Germinal center (tissue), 1 donor: ENCODE measurements around the gene TNFRSF1A.

ENCODE experiments used
- DNase-seq: peaks from one replicate; pipeline ENCODE4 v3.0.0; 2012; ENCODE audit warnings: mixed read lengths, low spot score

The TNFRSF1A gene

DNA sequence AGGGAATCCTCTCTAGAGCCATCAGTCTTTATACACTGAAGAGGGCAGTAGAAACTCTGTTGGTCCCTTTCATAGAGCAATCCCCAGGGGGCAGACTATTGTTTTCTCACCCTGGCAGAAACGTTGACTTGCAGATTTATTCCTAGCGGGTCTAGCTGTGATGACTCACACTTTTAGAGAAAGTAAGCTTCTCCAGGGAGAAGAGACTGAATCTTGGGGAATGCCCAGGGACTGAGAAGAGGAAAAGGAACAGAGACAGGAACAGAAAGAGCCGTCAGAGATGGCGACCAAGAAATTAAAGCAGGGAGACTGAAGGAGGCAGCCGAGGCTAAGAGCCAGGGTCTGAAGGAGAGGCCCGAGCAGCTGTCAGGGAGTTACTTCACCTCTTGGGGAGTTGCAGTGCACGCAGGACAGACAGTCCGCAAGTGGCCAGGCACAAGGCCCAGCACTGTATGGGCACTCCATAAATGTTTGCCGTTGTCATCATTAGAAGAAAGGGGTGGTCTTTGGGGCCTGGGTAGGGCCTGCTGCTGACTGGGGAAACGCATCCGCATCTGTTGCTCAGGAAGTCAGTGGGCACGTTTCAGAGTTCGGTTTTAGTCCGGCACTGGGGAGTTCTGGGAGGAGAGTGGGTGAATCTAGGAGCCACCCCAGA is 18.4 kb downstream of the TNFRSF1A start:
- peak; percentile 41 for DNase-seq

DNA sequence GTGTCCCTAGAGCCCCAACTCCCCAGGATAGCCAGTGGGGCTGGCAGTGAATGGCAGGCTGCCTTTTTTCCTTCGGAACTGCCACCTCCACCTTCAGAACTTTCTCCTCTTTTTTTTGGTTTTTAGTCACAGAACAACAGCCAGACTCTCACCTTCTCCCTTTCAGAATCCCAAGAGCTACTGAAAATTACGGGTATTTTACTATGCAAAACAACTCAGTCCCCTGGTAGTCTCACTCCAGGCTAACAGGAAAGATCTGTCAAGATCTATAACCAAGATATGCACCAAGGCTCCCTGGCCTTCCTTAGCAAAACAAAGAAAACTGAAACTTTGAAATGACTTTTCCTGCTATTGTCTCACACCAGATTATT is 18.9 kb downstream of the TNFRSF1A start:
- no peak for DNase-seq

DNA sequence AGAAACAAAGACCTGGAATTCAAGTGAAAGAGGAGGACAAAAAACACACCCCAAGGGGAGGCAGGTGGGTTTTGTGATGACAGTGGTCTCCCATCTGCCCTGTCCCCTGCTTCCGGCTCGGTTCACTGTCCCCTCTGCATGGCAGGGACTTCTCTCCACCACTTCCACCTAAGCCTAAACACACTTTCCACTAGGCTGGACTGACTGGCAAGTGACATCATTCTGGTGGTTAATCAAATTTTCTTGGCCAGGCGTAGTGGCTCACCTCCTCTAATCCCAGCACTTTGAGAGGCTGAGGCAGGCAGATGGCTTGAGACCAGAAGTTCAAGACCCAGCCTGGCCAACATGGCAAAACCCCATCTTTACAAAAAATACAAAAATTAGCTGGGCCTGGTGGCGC is 19.5 kb downstream of the TNFRSF1A start:
- no peak for DNase-seq

DNA sequence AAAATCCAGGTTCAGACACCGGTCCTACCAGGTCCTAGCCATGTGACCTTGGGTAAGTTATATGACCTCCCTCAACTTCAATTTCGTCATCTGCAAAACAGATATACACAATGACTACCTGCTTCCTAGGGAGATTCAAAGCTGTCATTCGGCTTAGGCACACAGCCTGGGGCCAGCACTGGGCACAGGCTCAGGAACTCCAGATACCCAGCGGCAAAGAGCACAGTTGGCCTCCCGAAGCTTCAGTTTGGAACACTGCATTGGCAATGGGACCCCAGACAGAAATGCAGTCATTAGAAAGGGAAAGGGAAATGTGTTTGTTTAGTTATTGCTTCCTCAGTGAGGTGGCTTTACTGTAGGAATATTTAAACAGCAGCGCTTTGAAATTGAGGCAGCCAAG is 20.0 kb downstream of the TNFRSF1A start:
- DNase-seq = no peak

DNA sequence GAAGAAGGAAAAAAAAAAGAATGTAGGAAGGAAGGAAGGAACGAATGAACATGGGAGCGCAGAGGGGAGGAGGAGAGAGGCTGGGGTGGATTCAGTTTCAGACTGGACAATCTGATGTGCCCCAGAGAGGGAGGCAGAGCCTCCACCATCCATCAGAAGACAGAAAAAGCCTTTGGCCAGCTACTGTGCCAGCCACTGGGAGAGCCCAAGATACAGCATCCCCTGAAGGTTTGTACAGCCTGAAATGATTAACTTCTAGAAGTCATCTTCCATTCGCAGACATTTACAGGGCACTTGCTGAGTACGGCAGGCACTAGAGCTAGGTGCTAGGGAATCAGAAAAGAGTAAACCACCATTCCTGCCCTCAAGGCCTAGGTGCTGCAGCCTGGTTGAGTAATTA is 22.4 kb downstream of the TNFRSF1A start:
- DNase-seq = no peak

DNA sequence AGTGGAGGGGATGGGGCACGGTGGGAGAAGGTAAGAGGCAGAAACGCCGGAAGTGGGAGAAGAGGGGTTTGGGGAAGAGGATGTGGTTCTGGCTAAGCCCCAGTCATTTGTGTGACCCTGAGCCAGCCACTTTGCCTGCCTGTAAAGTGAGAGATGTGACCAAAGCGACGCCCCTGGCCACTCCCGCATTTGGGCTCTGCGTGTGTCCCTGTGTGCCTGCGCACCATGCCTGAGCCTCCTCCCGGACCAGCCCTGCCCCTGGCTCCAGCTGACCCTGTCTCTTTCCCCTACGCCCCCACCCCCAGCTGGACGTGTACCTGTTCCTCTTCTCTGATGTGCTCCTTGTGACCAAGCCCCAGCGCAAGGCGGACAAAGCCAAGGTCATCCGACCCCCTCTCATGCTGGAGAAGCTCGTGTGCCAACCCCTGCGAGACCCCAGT is 23.4 kb downstream of the TNFRSF1A start:
- DNase-seq = no peak

DNA sequence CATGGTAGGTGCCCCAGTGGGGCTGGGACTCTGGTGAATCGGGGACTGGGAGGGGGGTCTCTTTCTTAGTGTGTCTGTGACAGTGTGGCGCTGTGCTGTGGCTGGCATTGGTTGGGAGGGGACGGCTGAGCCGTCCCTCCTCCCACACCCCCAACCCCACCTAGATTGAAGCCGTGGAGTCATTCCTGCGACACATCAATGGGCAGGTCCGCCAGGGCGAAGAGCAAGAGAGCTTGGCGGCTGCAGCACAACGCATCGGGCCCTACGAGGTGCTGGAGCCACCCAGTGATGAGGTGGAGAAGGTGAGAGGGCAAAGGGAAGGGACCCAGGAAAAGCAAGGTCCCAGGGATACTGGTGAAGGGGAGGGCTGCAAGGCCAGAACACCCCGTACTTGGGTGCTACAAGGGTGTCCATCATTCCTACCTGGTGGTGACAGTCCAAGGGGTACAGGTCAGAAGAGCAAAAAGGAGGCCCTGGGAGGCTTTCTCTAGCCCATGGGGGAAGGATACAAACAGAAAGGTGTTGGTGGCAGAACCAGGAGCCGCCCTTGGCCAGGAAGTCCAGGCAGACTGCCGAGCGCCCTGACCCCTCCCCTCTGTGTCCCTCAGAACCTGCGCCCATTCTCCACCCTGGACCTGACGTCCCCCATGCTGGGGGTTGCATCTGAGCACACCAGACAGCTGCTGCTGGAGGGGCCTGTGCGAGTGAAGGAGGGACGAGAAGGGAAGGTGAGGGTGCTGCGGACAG is 24.0 kb downstream of the TNFRSF1A start:
- no peak for DNase-seq

DNA sequence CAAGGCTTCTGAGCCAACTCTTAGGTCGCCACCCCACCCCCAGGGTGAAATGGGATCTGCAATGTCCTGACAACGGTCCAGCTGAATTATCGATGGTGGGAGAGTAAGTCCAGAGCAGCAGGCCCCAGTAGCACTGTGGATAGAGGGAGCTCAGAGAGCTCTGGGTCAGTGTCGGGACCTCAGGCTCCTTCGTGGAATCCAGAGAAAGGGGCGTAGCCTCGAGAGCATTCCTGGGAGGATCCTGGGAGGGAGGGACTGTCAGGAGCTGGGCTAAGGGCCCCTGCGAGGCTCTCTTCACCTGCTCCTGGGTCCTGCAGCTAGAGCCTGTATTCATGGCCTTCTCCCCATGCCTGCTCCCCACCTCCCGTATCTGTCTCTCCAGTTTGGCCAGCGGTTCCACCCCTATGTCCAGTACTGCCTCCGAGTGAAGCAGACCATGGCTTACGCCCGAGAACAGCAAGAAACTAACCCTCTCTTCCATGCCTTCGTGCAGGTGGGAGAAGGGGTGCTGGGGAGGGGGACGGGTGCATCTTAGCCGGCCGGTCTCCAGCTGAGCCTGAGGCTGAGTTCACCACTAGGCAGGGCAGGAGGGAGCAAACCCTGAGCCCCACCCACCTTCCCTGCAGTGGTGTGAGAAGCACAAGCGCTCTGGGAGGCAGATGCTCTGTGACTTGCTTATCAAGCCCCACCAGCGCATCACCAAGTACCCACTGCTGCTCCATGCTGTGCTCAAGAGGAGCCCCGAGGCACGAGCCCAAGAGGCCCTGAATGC is 24.8 kb downstream of the TNFRSF1A start:
- no peak for DNase-seq

DNA sequence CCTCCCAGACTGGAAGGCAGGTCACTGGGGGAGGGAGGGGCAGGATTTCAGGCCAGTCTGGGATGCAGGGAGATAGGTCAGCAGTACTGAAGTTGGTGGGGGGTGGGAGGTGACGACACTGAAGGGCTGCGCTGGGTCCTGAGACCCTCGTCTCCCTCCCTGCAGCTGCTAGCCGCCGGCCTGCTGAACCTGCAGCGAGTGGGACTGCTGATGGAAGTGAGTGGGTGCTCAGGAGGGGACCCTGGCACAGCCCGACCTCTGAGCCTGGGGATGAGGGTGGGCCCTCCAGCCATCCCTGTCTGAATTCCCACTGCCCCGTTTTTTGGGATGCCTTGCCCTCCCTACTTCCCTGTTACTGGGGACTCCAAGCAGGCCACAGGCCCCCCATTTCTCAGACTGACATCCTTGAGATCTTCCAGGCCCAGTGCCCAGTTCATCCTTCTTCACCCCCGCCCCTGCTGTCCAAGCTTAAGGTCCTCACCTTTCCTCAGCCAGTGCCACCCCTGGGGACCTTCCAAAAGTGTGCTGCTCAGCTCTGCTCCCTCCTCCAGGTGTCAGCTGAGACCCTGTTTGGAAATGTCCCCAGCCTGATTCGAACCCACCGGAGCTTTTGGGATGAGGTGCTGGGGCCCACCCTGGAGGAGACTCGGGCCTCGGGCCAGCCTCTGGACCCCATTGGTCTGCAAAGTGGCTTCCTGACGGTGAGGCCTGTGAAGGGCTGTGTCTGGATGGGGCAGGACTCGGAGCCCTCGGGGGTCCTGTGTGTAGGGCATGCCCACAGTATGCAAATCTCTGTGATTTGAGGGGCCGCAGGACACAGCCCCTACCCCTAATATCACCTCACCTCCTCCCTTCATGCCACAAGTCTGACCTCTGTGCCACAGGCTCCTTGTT is 25.9 kb downstream of the TNFRSF1A start:
- no peak for DNase-seq

DNA sequence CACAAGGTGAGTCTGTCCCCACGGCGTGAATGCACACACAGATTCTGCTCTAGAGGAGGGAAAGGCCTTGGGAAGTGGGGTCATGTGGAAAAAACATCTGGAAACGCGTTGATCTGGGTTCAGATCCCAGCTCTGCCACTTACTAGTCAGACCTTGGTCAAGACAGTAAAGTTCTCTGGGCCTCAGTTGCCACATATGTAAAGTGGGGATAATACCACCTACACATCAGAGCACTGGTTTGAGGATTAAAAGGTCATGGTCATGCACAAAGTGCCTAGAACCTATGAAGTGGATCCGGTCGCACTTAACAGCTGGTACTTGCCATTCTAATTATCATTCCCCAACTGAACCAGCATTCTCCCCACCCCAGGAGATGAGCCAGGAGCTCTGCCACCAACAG is 26.7 kb downstream of the TNFRSF1A start:
- DNase-seq = no peak

DNA sequence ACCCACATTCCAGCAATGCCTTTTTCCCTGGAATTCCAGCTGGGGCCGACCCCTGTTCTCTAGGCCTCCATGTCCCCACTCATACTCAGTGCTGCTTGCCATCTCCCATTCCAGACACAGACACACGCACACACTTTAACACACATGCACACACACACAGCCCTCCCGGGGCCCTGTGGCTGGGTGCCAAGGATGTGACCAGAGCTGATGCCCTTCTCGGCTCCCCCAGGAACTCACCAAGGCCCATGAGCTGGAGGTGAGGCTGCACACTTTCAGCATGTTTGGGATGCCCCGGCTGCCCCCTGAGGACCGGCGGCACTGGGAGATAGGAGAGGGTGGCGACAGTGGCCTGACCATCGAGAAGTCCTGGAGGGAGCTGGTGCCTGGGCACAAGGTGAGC is 27.1 kb downstream of the TNFRSF1A start:
- DNase-seq = no peak

DNA sequence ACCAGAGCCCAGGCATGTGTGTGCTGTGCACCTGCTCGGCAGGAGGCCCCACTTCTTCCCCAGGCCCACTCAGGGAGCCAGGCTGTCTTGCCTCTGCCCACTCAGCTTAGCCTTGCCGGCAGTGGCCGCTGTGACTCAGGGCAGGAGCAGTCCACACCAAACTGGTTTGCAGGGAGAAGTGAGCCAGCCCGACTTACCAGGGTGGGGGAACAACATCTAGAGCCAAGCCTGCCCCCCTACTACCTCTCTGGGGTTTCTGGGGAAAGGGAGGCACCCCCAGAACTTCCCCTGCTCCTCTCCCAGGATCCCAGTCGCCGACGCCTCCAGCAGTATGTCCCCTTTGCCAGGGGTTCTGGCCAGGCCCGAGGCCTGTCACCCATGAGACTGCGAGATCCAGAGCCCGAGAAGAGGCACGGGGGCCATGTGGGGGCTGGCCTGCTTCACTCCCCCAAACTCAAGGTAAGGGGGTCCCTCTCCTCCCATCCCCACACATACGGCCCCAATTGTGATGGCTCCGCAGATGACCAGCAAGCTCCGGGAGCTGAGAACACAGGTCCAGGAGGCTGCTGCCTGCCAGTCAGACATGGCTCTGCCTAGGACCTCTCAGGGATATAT is 28.4 kb downstream of the TNFRSF1A start:
- no peak for DNase-seq

DNA sequence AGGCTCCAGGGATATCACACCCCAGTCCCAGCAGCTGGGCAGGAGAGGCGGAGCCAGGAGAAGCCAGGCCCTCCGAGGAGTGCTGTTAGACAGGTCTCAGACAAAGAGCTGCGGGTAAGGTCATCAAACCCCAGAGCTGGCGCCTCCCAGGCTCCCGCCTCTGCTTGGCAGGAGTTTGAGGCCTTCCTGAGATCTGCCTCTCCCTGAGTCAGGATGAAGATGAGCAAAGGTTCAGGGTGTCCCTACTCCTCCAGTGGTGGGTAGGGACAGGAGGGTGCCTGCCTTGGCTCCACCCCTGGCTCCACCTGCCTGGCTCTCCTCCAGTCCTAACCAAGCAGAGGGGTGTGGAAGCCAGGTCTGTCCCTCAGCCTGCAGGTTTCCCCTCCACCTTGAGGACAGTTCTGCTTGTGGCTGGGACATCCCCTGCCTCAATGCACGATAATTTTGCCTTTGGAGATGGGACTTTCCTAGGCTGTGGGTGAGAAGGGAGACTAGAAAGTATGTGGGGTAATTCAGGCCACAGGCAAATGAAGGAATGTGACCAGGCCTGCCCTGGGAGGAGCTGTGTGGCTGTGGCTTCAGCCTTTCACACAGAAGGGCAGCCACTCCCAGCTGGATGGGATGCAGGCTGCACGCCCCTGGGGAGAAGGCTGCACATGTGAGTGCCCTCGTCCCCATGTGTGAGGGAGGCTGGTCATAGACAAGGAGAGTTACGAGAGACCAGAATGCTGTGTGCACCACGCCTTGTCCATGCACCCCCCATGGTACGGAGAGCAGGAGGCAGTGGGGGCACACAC is 29.1 kb downstream of the TNFRSF1A start:
- no peak for DNase-seq

DNA sequence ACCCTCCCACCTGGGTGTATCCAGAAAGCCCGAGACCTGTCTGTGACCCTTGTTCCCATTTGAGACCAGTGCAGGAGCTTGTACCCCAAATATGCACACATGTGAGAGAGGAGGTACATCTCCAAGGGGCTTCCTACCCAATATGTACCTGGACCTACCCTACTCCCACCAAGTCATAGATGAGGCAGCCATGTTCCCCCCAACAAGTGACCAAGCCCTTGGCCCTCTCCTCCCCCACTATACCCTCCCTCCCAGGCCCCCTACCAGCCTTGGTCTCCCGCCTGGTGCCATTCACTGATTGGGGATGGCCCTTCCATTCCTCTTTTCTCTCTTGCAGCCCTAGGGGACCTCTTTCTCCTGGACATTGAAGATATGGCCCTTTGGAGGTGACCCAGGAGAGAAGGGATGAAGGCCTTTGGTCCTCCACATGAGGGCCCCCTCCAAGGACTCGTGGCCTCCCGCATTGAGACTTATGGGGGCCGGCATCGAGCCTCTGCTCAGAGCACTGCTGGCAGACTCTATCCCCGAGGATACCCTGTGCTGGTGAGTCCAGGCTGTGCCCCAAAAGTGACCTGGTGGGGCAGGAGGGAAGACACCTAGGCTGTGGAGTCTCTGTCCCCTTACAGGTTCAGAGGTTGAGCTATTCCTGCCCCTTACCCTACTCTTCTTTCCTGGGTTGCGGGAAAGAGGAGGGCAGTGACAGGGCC is 29.9 kb downstream of the TNFRSF1A start:
- no peak for DNase-seq

DNA sequence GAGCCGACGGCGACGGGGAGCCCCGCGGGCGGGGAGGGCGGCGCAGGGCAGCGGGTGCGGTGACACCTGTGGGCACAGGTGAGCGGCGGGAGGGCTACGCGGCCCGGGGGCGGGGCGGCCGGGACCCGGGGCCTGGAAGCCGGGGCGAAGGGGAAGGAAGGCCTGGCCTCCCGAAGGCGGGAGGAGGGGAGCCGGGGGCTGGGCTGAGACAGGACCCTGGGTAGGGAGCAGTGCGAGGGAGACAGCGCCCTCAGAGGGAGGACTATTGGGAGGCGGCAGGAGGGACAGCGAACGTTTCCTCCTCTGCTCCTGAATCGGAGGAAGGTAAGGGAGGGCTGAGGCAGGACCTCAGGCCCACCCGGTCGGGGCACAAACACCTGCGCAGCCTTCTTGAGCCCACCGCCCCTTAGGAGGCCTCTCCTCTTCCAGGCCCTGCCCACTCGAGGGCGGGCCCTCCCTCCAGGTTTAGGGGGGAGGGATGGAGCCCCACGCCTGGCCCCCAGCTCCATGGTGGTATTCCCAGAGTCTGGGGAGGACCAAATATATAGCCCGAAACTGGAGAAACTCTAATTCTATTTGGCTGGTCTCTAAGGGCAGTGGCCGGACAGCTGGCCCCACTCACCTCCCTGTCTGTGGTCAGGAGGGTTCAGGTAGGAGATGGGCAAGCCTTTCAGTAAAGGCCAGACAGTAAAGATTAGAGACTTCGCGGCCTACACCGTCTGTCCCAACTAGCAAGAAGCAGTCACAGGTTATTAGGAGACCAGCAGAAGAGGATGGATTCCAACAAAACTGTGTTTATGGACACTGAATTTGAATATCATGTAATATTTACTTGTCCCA is 30.9 kb downstream of the TNFRSF1A start:
- DNase-seq = no peak

DNA sequence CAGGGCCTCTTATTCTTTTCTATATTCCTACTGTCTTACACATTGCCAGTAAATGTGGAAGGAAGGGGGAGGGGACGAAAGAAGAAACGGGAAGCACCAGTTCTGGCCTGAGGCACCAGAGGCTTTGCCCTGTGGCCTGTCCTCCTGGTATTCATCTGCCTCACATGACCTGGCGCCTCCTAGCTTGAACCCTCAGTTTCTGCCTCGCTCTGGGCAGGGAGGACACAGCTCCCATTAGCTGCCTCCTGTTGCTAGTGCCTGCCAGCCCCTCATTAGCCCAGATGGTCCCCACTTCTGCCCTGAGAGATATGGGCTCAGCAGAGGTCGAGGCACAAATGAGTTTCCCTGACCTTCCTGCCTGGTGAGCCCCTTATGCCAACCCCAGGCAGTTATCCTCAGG is 34.3 kb downstream of the TNFRSF1A start:
- no peak for DNase-seq

DNA sequence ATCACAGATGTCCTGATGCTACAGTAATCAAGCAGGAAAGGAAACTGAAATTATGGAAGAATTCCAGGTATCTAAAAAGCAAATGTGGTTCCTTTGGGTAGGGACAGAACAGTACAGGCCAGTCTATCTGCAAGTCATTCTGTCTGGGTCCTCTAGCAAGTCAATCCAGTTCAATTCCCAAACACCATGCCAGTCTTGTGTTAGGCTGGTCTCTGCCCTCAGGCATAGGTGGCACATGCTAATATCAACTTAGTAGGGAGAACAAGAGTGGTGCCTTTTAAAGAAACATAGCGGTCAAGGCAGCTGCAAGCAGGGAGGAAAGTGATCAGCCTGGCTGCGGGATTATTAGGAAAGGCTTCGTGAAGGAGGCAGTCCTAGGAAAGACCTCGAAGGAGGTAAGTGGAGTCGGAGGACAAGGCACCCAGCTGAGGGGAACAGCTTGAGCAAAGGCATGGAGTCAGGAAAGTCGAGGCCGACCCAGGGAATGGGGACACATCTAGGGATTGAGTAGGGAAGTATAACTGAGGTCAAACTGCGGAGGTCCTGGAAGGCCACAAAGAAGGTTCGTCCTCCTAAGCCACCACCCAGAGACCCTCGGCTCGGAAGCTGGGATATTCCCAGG is 35.2 kb downstream of the TNFRSF1A start:
- no peak for DNase-seq

DNA sequence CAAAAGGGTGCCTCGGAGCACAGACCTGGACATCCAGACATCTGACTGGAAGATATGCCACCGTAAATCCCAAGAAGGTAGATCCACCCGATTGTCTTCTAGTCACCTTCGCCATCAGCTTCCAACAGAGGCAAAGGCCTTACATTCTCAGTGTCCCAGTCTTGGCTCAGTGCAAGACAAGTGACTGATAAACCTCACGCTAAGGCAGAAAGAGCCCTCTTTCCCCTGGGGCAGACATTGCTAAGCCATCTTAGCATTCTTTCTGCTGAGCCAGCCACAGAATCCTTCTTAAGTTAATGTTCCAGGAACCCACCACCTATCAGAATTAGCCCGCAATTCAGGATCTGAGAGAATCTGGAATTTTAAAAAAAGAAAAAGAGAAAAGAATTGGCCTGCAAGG is 35.7 kb downstream of the TNFRSF1A start:
- no peak for DNase-seq

DNA sequence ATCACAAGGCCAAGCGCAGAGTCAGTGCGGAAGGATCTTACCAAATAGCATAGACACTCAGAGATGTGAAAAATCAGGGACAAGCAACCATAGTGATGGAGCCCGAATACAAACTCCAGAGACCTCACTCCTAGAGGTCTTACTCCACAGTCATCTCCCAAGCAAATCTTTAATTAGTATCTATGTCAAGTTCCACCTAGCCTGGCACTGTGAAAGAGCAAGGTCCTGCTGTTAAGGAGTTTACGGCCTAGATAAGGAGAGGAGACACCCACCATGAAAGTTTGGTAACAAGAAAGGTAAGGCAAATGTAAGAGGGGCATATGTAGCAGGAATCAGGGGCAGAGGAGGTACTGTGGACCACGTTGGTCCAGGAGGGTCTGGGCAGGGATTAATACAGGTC is 38.8 kb downstream of the TNFRSF1A start:
- DNase-seq = no peak
